ENCODE data around the gene DLG5. TPM values are rescaled to one million over a fixed set of nuclear protein-coding genes. Genes with fewer than 3 reads are reported as not detected.

DLG5 gene
- total and polyA plus RNA-seq, 10 of the 15 experiments (the other 5 are each of a cell fraction or from before 2014, with no cell fraction given) = 0.18 to 6.6 (median 2.7) TPM

- DNase-seq (ENCODE audit: low read depth, low spot score) (no peak), ATAC-seq (no peak), FAIRE-seq (no peak)
- SMC1A ChIA-PET (ENCODE audit: uncharacterized antibody, unreplicated experiment) = interaction anchor here (0.6 to 2.0 kb wide), 2 partner anchors 9 to 52 kb away, joined by 3 to 7 read pairs; no protein-coding TSS in a partner anchor
- Histone ChIP-seq H3K36me3 (ENCODE audit: control insufficient read depth in 2 of 2, insufficient read depth in 2 of 2, low read length in 1 of 2) (no peaks in the 10 kb centered on the region), H3K27ac (ENCODE audit: control insufficient read depth, insufficient read depth) (no peak overlapping the region), H3K9ac (ENCODE audit: control insufficient read depth, insufficient read depth, low read length) (no peak overlapping the region), H4K20me1 (ENCODE audit: control insufficient read depth, insufficient read depth) (no peaks in the 10 kb centered on the region), H3K79me2 (ENCODE audit: control insufficient read depth, insufficient read depth, low read length) (no peaks in the 10 kb centered on the region; the same call in none of the 2 replicates), H3K27me3 (replicated peaks in 1 of 2; ENCODE audit: control insufficient read depth in 2 of 2, insufficient read depth in 2 of 2, low read length in 1 of 2) (no peaks in the 10 kb centered on the region), H3K9me3 (replicated peaks; ENCODE audit: control insufficient read depth, insufficient read depth, low read length) (no peaks in the 10 kb centered on the region), H2AFZ (ENCODE audit: control insufficient read depth, low read depth, low read length) (no peak overlapping the region), H3K4me2 (ENCODE audit: control insufficient read depth, insufficient read depth) (no peak overlapping the region), H3K4me3 (no peak overlapping the region), H3K4me1 (ENCODE audit: control insufficient read depth, insufficient read depth, low read length) (peaks cover 9% of the 10 kb centered on the region)
- CTCF ChIA-PET = interaction anchor here (0.7 kb wide), 1 partner anchor 63 kb away, joined by 3 read pairs; no protein-coding TSS in a partner anchor
- TF ChIP-seq ZZZ3 (IDR thresholded peaks at IDR 0.05; ENCODE audit: control insufficient read depth, insufficient read length, low read depth) = no peak
- TF ChIP-seq BHLHE40 (IDR thresholded peaks at IDR 0.05; ENCODE audit: borderline replicate concordance in 1 of 2, low read depth in 2 of 2, low read length in 1 of 2) = no peak
- TF ChIP-seq RFX5 (IDR thresholded peaks at IDR 0.05; ENCODE audit: low read depth, low read length) = no peak
- TF ChIP-seq MYC (IDR thresholded peaks at IDR 0.05; ENCODE audit: insufficient read depth, insufficient read length, insufficient replicate concordance, low read length, severe bottlenecking) = no peak
- no peak for TF ChIP-seq EED (IDR thresholded peaks at IDR 0.05; ENCODE audit: low read depth)
- TF ChIP-seq, protein P1, sequence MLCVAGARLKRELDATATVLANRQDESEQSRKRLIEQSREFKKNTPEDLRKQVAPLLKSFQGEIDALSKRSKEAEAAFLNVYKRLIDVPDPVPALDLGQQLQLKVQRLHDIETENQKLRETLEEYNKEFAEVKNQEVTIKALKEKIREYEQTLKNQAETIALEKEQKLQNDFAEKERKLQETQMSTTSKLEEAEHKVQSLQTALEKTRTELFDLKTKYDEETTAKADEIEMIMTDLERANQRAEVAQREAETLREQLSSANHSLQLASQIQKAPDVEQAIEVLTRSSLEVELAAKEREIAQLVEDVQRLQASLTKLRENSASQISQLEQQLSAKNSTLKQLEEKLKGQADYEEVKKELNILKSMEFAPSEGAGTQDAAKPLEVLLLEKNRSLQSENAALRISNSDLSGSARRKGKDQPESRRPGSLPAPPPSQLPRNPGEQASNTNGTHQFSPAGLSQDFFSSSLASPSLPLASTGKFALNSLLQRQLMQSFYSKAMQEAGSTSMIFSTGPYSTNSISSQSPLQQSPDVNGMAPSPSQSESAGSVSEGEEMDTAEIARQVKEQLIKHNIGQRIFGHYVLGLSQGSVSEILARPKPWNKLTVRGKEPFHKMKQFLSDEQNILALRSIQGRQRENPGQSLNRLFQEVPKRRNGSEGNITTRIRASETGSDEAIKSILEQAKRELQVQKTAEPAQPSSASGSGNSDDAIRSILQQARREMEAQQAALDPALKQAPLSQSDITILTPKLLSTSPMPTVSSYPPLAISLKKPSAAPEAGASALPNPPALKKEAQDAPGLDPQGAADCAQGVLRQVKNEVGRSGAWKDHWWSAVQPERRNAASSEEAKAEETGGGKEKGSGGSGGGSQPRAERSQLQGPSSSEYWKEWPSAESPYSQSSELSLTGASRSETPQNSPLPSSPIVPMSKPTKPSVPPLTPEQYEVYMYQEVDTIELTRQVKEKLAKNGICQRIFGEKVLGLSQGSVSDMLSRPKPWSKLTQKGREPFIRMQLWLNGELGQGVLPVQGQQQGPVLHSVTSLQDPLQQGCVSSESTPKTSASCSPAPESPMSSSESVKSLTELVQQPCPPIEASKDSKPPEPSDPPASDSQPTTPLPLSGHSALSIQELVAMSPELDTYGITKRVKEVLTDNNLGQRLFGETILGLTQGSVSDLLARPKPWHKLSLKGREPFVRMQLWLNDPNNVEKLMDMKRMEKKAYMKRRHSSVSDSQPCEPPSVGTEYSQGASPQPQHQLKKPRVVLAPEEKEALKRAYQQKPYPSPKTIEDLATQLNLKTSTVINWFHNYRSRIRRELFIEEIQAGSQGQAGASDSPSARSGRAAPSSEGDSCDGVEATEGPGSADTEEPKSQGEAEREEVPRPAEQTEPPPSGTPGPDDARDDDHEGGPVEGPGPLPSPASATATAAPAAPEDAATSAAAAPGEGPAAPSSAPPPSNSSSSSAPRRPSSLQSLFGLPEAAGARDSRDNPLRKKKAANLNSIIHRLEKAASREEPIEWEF (IDR thresholded peaks at IDR 0.05; ENCODE audit: insufficient replicate concordance, low read depth, low read length) = no peak
- TF ChIP-seq, protein P2, sequence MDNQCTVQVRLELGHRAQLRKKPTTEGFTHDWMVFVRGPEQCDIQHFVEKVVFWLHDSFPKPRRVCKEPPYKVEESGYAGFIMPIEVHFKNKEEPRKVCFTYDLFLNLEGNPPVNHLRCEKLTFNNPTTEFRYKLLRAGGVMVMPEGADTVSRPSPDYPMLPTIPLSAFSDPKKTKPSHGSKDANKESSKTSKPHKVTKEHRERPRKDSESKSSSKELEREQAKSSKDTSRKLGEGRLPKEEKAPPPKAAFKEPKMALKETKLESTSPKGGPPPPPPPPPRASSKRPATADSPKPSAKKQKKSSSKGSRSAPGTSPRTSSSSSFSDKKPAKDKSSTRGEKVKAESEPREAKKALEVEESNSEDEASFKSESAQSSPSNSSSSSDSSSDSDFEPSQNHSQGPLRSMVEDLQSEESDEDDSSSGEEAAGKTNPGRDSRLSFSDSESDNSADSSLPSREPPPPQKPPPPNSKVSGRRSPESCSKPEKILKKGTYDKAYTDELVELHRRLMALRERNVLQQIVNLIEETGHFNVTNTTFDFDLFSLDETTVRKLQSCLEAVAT (IDR thresholded peaks at IDR 0.05) = no peak
- no peak for TF ChIP-seq TBL1XR1 (IDR thresholded peaks at IDR 0.05; ENCODE audit: low read depth, low read length)
- TF ChIP-seq FOXK2 (IDR thresholded peaks at IDR 0.05) = no peak
- no peak for TF ChIP-seq POLR2A (IDR thresholded peaks at IDR 0.05; ENCODE audit: low read depth, low read length)
- TF ChIP-seq, protein P3, sequence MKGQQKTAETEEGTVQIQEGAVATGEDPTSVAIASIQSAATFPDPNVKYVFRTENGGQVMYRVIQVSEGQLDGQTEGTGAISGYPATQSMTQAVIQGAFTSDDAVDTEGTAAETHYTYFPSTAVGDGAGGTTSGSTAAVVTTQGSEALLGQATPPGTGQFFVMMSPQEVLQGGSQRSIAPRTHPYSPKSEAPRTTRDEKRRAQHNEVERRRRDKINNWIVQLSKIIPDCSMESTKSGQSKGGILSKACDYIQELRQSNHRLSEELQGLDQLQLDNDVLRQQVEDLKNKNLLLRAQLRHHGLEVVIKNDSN (IDR thresholded peaks at IDR 0.05; ENCODE audit: borderline replicate concordance, extremely low read length, insufficient read depth, low read depth, low read length) = no peak
- TF ChIP-seq ZSCAN29 (IDR thresholded peaks at IDR 0.05) = no peak
- no peak for TF ChIP-seq RELB (IDR thresholded peaks at IDR 0.05; ENCODE audit: low read depth)
- BruUV-seq (replicated peaks) = no TSS peak
- POLR2A ChIA-PET = no interaction called here
- RAD21 ChIA-PET (ENCODE audit: unreplicated experiment) = no interaction called here
- 74% methylated on average over 7 of the region's 7 CpGs for WGBS (ENCODE audit: insufficient coverage, insufficient replicate concordance, low lambda C conversion rate, missing lambda C conversion rate)
- in situ Hi-C loops (cut with MboI) = no loop called here
- intact Hi-C loops (cut with micrococcal nuclease; ENCODE audit: unreplicated experiment) = no loop called here
Measured at GRCh38 chr10:77921395-77921794, 5.2 kb downstream of the DLG5 start.
